OCI-LY7 (cell line): ENCODE results near the gene CCL3.

Experiments used
- EZH2phosphoT487 ChIP-seq: fragments of 200-600 bp; sonication (generic); IDR thresholded peaks from 2 replicates; pipeline ENCODE4 v1.6.1; 2018; ENCODE audit warnings: low read depth, borderline replicate concordance, mild to moderate bottlenecking, mixed run types, antibody characterized with exemption, low read length, moderate library complexity, mixed read lengths
- TF ChIP-seq, protein P1 (sequence below): fragments of 200-600 bp; sonication (generic); conservative IDR thresholded peaks from 2 replicates; pipeline ENCODE4 v1.5.1; 2014; ENCODE audit warnings: mild to moderate bottlenecking, antibody characterized with exemption, low read length, moderate library complexity, mixed read lengths

DNA sequence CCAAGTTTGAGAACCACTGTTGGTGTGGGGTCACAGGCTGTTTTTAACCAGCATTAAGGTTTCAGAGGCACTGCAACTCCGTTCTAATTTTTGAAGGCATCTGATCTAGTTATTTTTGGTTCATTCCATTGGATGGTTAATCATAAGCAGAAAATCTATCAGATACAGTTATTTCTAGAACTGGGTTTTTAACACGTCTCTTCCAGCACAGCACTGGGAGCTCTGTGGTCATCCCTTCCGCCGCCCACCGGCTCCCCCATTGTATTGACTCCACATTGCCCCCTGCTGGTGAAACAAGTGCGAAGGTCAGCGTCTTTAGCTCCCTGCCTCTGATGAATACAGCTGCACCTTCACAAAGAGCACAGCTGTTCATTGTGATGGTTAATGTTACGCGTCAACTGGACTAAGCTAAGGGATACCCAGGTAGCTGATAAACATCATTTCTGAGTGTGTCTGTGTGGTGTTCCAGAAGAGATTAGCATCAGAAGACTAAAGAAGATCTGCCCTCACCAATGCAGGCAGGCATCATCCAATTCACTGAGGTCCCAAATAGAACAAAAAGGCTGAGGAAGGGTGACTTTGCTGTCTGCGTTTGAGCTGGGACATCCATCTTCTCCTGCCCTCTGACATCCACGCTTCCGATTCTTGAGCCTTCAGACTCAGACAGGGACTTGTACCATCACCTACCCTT lies 17.4 kb downstream of the CCL3 start:
- TF ChIP-seq, protein P1, sequence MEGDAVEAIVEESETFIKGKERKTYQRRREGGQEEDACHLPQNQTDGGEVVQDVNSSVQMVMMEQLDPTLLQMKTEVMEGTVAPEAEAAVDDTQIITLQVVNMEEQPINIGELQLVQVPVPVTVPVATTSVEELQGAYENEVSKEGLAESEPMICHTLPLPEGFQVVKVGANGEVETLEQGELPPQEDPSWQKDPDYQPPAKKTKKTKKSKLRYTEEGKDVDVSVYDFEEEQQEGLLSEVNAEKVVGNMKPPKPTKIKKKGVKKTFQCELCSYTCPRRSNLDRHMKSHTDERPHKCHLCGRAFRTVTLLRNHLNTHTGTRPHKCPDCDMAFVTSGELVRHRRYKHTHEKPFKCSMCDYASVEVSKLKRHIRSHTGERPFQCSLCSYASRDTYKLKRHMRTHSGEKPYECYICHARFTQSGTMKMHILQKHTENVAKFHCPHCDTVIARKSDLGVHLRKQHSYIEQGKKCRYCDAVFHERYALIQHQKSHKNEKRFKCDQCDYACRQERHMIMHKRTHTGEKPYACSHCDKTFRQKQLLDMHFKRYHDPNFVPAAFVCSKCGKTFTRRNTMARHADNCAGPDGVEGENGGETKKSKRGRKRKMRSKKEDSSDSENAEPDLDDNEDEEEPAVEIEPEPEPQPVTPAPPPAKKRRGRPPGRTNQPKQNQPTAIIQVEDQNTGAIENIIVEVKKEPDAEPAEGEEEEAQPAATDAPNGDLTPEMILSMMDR, result peak; percentile 87
- no peak for TF ChIP-seq EZH2phosphoT487
